Spleen (tissue), 7 donors: ENCODE results near the gene EFR3B.

Experiments
- CTCF ChIP-seq, 11 experiments: fragments of 200-600 bp in 7 of 11; fragments of 450-650 bp in 4 of 11; sonication (generic) in 4 of 11; IDR thresholded peaks in 8 of 11; conservative IDR thresholded peaks in 3 of 11; 1 replicate in 7 of 11; 2 replicates in 4 of 11; pipeline versions ENCODE4 v1.4.0 to v1.8.0; 2016 to 2021; ENCODE audit warnings: antibody characterized with exemption in 11 of 11, inconsistent platforms in 4 of 11, mild to moderate bottlenecking in 1 of 11
- POLR2A ChIP-seq, 3 donors: fragments of 450-650 bp; IDR thresholded peaks; one replicate each; pipeline ENCODE4 v1.5.1; 2017; ENCODE audit warnings: antibody characterized with exemption in 3 of 3, mild to moderate bottlenecking in 1 of 3
- donor health status: DM: no; HTN: no; CAD: no; lungs with moderate emphysema.
- donor health status: DM: no; HTN: no; CAD: no.
- donor health status: DM: no; HTN: no; CAD: no.

DNA sequence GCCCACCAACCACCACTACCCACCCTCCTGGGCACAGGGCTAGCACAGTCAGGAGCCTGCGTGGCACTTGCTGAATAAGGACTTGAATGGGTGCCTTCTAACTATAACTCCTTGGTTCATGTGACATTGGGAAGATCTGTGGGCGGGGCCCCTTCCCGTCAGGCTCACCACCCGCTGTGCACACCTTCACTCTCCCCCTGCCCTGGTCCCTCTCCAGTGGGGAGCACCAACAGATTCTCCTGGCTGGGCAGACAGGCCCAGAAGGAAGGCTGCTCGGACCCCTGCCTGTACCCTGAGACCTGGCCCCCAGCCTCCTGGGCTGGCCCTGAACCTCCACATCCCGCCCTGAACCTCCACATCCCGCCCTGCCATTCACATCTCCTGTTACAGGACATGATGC, 159.9 kb downstream of the EFR3B start:
- TF ChIP-seq POLR2A (IDR thresholded peaks at IDR 0.05) (no peak), CTCF (IDR thresholded peaks at IDR 0.05 in 8 of 11, conservative IDR thresholded peaks at IDR 0.05 in 3 of 11) (no peak)
